Body of pancreas (tissue), 4 donors: ENCODE measurements around the gene IL10.

Experiments
- CTCF ChIP-seq, 7 experiments: fragments of 450-650 bp in 4 of 7; fragments of 200-600 bp in 3 of 7; sonication (generic) in 3 of 7; IDR thresholded peaks; one replicate each; pipeline ENCODE4 v1.5.1; 2016 to 2019; ENCODE audit warnings: antibody characterized with exemption in 7 of 7
- POLR2A ChIP-seq, 3 donors: fragments of 450-650 bp; IDR thresholded peaks; one replicate each; pipeline ENCODE4 v1.6.1; 2016; ENCODE audit warnings: antibody characterized with exemption in 3 of 3, mild to moderate bottlenecking in 2 of 3

DNA sequence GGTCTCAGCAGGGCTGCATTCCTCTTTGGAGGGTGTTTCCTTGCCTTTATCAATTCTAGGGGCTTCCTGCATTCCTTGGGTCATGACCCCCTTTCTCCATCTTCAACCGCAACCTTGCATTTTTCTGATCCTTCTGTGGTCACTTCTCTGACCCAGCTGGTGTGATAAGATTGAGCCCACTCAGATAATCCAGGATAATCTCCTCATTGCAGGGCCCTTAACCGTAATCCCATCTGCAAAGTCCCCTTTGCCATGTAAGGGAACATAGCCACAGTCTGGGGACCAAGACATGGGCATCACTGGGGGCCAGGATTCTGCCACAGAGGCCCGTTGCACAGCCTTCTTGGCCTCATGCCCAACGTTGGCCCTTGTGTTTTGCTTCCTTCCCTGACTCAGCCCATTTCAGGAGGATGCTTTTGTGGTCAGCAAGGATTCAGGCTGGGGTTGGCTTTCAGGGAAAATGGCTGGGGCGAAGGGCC, 36.7 kb downstream of the IL10 start:
- TF ChIP-seq CTCF (IDR thresholded peaks at IDR 0.05): no peak
- TF ChIP-seq POLR2A (IDR thresholded peaks at IDR 0.05): no peak
